GM10266 (cell line): Measurements from ENCODE around the gene WASF1.

Experiments
- DNase-seq: peaks from one replicate; pipeline ENCODE4 v3.0.0; 2012; ENCODE audit errors: extremely low spot score
- CTCF ChIP-seq: IDR thresholded peaks from 2 replicates; pipeline ENCODE4 v1.5.1; 2012; ENCODE audit warnings: mild to moderate bottlenecking, low read depth; ENCODE audit not compliant: control insufficient read depth, insufficient read depth; ENCODE audit errors: missing control alignments

WASF1 gene

GRCh38 chr6:110102411-110102810, 77.1 kb downstream of the WASF1 start:
- no peak for TF ChIP-seq CTCF
- DNase-seq = peak; percentile 12

- peak; percentile 15 for DNase-seq
- no peak for TF ChIP-seq CTCF
These were observed 77.6 kb downstream of the WASF1 start for GRCh38 chr6:110101885-110102284.

GRCh38 chr6:110098511-110099116, 80.9 kb downstream of the WASF1 start:
- no peak for TF ChIP-seq CTCF
- DNase-seq = no peak

GRCh38 chr6:110097443-110097842, 82.0 kb downstream of the WASF1 start:
- no peak for TF ChIP-seq CTCF
- no peak for DNase-seq

GRCh38 chr6:110095935-110096334, 83.5 kb downstream of the WASF1 start:
- TF ChIP-seq CTCF = no peak
- DNase-seq = no peak

GRCh38 chr6:110095101-110095500, 84.4 kb downstream of the WASF1 start:
- no peak for TF ChIP-seq CTCF
- no peak for DNase-seq

- DNase-seq = no peak
- no peak for TF ChIP-seq CTCF
These were observed 85.5 kb downstream of the WASF1 start for GRCh38 chr6:110093981-110094380.
